Epithelial cell of esophagus (primary cell): ENCODE results near the gene NR3C2.
A peak's percentile ranks its signal among the peaks of the same experiment; 100 is the strongest.

ENCODE experiments used
- DNase-seq: peaks from one replicate; pipeline ENCODE4 v3.0.0; 2010; ENCODE audit warnings: low read depth
- H3K4me3 ChIP-seq: 2 replicates; pipeline ENCODE4 v1.5.1; 2011; ENCODE audit warnings: mild to moderate bottlenecking, low read length, control low read depth
- TF ChIP-seq, protein P1 (sequence below): IDR thresholded peaks from 2 replicates; pipeline ENCODE4 v1.5.1; 2011; ENCODE audit warnings: low read depth, mild to moderate bottlenecking, low read length, control low read depth, inconsistent platforms; ENCODE audit not compliant: insufficient read depth; ENCODE audit errors: missing control alignments

The NR3C2 gene

GRCh38 chr4:148441986-148442831 is at the start of gene NR3C2:
NR3C2 (minus strand) TSS chr4:148442414.
- peak within 1 kb of the TSS; percentile 86 for H3K4me3 ChIP-seq
- TF ChIP-seq, protein P1, sequence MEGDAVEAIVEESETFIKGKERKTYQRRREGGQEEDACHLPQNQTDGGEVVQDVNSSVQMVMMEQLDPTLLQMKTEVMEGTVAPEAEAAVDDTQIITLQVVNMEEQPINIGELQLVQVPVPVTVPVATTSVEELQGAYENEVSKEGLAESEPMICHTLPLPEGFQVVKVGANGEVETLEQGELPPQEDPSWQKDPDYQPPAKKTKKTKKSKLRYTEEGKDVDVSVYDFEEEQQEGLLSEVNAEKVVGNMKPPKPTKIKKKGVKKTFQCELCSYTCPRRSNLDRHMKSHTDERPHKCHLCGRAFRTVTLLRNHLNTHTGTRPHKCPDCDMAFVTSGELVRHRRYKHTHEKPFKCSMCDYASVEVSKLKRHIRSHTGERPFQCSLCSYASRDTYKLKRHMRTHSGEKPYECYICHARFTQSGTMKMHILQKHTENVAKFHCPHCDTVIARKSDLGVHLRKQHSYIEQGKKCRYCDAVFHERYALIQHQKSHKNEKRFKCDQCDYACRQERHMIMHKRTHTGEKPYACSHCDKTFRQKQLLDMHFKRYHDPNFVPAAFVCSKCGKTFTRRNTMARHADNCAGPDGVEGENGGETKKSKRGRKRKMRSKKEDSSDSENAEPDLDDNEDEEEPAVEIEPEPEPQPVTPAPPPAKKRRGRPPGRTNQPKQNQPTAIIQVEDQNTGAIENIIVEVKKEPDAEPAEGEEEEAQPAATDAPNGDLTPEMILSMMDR: no peak
- DNase-seq: peak; percentile 98

GRCh38 chr4:148487181-148487580 is 45.0 kb upstream of the NR3C2 start:
- no peak for DNase-seq
- TF ChIP-seq, protein P1: no peak
- H3K4me3 ChIP-seq: no peak overlapping the region

DNA sequence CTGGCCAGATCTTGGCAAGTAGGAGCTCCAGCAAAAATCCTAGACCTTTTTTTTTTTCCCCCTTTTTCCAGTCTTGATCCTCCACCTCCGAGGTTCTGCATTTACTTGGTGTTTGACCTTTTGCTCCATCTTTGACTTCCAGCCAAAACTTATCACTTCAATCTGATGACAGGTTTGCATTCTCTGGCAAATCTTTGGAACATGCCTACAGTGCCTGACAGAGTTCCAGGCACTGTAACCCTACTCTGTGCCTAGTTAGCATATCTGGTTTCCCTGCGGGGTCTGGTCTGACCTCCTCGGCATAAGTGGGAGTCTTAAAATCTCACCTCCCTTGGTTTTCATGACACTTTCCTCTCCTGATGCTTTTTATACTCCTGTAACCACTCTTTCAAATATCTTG is 39.4 kb upstream of the NR3C2 start:
- TF ChIP-seq, protein P1: no peak
- DNase-seq: no peak
- no peak overlapping the region for H3K4me3 ChIP-seq

DNA sequence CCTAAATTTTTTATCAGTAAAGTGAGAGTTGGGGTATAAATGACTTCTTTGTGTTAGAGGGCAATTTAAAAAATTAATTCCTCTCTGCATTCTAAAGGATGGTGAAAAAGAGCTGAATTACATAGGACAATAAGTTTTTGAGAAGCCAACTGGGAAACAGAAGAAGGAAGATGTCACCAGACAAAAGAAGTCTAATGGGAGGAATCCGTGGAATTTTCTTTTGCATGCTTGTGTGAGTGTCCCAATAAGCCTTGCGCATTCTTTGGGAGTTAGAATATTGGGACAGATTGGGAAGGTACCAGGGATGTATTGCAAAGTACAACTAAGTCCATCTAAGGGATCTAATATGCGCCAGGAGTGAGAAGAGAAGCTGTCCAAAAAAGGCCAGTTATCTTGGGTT is 35.1 kb upstream of the NR3C2 start:
- no peak for DNase-seq
- TF ChIP-seq, protein P1: no peak
- H3K4me3 ChIP-seq: no peak overlapping the region

GRCh38 chr4:148469938-148470337 is 27.7 kb upstream of the NR3C2 start:
- no peak for DNase-seq
- H3K4me3 ChIP-seq: no peak overlapping the region
- TF ChIP-seq, protein P1: no peak

GRCh38 chr4:148454835-148455234 is 12.6 kb upstream of the NR3C2 start:
- no peak for DNase-seq
- TF ChIP-seq, protein P1: no peak
- no peak overlapping the region for H3K4me3 ChIP-seq

GRCh38 chr4:148453833-148454232 is 11.6 kb upstream of the NR3C2 start:
- no peak for DNase-seq
- no peak overlapping the region for H3K4me3 ChIP-seq
- TF ChIP-seq, protein P1: no peak
